ENCODE data around the gene MRGPRF. TPM values are rescaled to one million over a fixed set of nuclear protein-coding genes. Genes with fewer than 3 reads are reported as not detected.

Gene MRGPRF
- total and polyA plus RNA-seq, 2 of the 8 experiments (the other 6 are each of a cell fraction or from before 2014, with no cell fraction given), result 7.5 to 11.0 TPM

DNA sequence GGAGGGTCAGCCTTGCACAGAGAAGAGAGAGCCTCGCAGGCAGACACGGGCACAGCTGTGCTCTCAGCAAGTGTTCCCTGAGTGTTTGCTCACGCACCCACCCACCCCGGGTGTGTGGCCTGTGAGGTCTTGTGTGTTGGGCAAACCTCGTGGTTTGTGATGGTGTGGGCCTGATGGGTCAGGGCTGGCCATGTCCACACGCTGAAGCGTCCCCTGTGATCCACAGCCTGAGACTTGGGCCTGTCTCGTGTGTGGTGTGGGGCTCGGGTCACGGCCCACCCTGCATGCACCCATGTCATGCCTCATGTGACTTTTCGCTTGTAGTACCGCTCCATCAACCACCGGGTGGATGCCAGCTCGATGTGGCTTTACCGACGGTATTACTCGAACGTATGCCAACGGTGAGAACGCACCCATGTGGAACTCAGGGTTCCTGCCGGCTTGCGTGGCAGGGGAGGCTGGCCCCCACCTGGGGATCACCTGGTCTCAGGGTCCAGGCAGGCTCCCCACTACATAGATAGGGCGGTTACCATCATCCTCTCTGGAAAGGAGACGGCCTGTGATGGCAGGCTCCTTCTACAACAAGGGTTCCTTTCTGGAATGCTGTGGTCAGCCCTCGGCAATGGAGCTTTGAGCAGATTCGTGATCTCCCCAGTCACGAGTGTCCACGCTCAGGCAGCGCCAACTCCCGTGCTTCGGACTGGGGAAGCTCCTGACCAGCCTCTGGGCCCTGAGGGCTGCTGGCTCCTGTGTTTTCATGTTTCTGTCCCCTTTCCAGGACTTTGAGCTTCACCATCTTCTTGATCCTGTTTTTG is 41.6 kb upstream of the MRGPRF start:
- no peaks in the 10 kb centered on the region for H3K9me3 ChIP-seq (ENCODE audit: insufficient read depth in 2 of 2, low read depth in 1 of 2, low read length in 1 of 2)
- H3K4me3 ChIP-seq (ENCODE audit: extremely low read depth in 1 of 4, insufficient read depth in 2 of 4, low read depth in 3 of 4, low read length in 4 of 4), result no peak overlapping the region
- peaks cover 0 to 6% (median under 1%) of the 10 kb centered on the region in 4 experiments; a peak in 3 of 7 replicates for H3K4me1 ChIP-seq (replicated peaks in 1 of 4; ENCODE audit: control insufficient read depth in 3 of 4, insufficient read depth in 4 of 4, low read length in 3 of 4)
- no peak overlapping the region for H3K23ac ChIP-seq (ENCODE audit: insufficient read length)
- peaks cover 21% of the 10 kb centered on the region for H3K79me1 ChIP-seq (ENCODE audit: low read depth, low read length)
- no peak overlapping the region for H2BK15ac ChIP-seq (ENCODE audit: low read length)
- FAIRE-seq (no peak), DNase-seq (ENCODE audit: low read depth in 1 of 2, low spot score in 2 of 2) (no peak)
- H3K18ac ChIP-seq (ENCODE audit: extremely low read depth, low read length), result no peak overlapping the region
- H3K23me2 ChIP-seq (ENCODE audit: low read depth, low read length), result no peaks in the 10 kb centered on the region
- H3K4ac ChIP-seq (replicated peaks; ENCODE audit: insufficient read length, low read depth, low read length), result no peak overlapping the region
- H4K8ac ChIP-seq (ENCODE audit: extremely low read depth, insufficient read depth, low read length), result peak overlapping the region; percentile 68; the same call in 1 of the 2 replicates
- H3K79me2 ChIP-seq (ENCODE audit: control insufficient read depth in 1 of 2, insufficient read depth in 2 of 2, low read length in 2 of 2), result peaks cover under 1 to 43% of the 10 kb centered on the region in 2 experiments; a peak in 3 of 4 replicates
- H4K91ac ChIP-seq (replicated peaks; ENCODE audit: insufficient read length, low read length), result no peak overlapping the region
- WGBS, 2 experiments (ENCODE audit: extremely low coverage in 1 of 2, insufficient coverage in 1 of 2, insufficient read length in 1 of 2, insufficient replicate concordance in 2 of 2, low coverage in 1 of 2, low lambda C conversion rate in 2 of 2, missing lambda C conversion rate in 1 of 2), result 94% methylated on average over 28 of the region's 31 CpGs; no CpG with 5 or more reads in 1 of the 2 experiments
- no peak overlapping the region for H2BK20ac ChIP-seq (ENCODE audit: low read length)
- H3K27ac ChIP-seq (ENCODE audit: low read depth, low read length), result no peak overlapping the region
- H3K4me2 ChIP-seq (ENCODE audit: insufficient read depth in 1 of 2, low read depth in 2 of 2, low read length in 2 of 2), result no peak overlapping the region
- peaks cover 6 to 28% of the 10 kb centered on the region in 2 experiments for H4K20me1 ChIP-seq (replicated peaks in 1 of 2; ENCODE audit: control insufficient read depth in 1 of 2, insufficient read depth in 2 of 2, low read length in 2 of 2)
- no peak overlapping the region for H2BK120ac ChIP-seq (replicated peaks; ENCODE audit: low read depth, low read length)
- no peak overlapping the region for H3K9ac ChIP-seq (replicated peaks in 1 of 4; ENCODE audit: extremely low read depth in 1 of 4, low read depth in 3 of 4, low read length in 3 of 4)
- ChIA-PET CTCF (ENCODE audit: partially characterized antibody) (interaction anchor here (0.6 to 1.5 kb wide), 6 partner anchors 9 to 121 kb away, joined by 3 to 5 read pairs (median 3); no protein-coding TSS in a partner anchor), POLR2A (ENCODE audit: partially characterized antibody) (no interaction called here)
- peaks cover 0 to 13% (median 4%) of the 10 kb centered on the region in 4 experiments; a peak in 6 of 8 replicates for H3K36me3 ChIP-seq (ENCODE audit: control insufficient read depth in 2 of 4, insufficient read depth in 4 of 4, low read length in 3 of 4)
- H4K5ac ChIP-seq (ENCODE audit: insufficient read length, low read depth, low read length), result no peak overlapping the region
- H2AFZ ChIP-seq (ENCODE audit: low read length), result no peak overlapping the region
- H3K56ac ChIP-seq (replicated peaks; ENCODE audit: insufficient read length, low read depth, low read length), result no peak overlapping the region
- H2AK5ac ChIP-seq (ENCODE audit: low read depth, low read length), result no peak overlapping the region
- H3K27me3 ChIP-seq (replicated peaks in 1 of 4; ENCODE audit: control insufficient read depth in 3 of 4, extremely low read depth in 1 of 4, insufficient read depth in 3 of 4, low read length in 3 of 4), result no peaks in the 10 kb centered on the region
- peak overlapping the region; percentile 44; the same call in 1 of the 2 replicates for H2BK5ac ChIP-seq (ENCODE audit: low read depth, low read length)
- H3K14ac ChIP-seq (ENCODE audit: insufficient read length), result no peak overlapping the region
- no peak overlapping the region for H2BK12ac ChIP-seq (ENCODE audit: low read depth, low read length)
- TF ChIP-seq, protein P1, sequence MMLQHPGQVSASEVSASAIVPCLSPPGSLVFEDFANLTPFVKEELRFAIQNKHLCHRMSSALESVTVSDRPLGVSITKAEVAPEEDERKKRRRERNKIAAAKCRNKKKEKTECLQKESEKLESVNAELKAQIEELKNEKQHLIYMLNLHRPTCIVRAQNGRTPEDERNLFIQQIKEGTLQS (IDR thresholded peaks at IDR 0.05; ENCODE audit: insufficient read depth, low read depth, low read length), result no peak
- TF ChIP-seq POLR2AphosphoS5 (IDR thresholded peaks at IDR 0.05; ENCODE audit: low read depth, low read length) (no peak), TCF12 (IDR thresholded peaks at IDR 0.05; ENCODE audit: low read depth, low read length) (no peak), RAD21 (IDR thresholded peaks at IDR 0.05 in 1 of 2, conservative IDR thresholded peaks at IDR 0.05 in 1 of 2; ENCODE audit: low read depth in 2 of 2, low read length in 2 of 2) (no peak), CBX8 (IDR thresholded peaks at IDR 0.05; ENCODE audit: borderline replicate concordance, low read depth, low read length) (no peak), JUND (IDR thresholded peaks at IDR 0.05; ENCODE audit: low read length) (no peak), RBBP5 (IDR thresholded peaks at IDR 0.05; ENCODE audit: borderline replicate concordance, low read depth, low read length) (no peak), BRCA1 (IDR thresholded peaks at IDR 0.05; ENCODE audit: low read depth, low read length) (no peak), CBX5 (IDR thresholded peaks at IDR 0.05; ENCODE audit: low read depth, low read length) (no peak), EP300 (IDR thresholded peaks at IDR 0.05; ENCODE audit: borderline replicate concordance in 1 of 2, low read depth in 2 of 2, low read length in 2 of 2) (no peak), PHF8 (conservative IDR thresholded peaks at IDR 0.05; ENCODE audit: low read depth, low read length) (no peak)

Data from H1 (cell line).